ENCODE data around the gene B3GLCT. TPM values are rescaled to one million over a fixed set of nuclear protein-coding genes. Genes with fewer than 3 reads are reported as not detected.

Gene B3GLCT
- total and polyA plus RNA-seq, 2 of the 13 experiments (the other 11 are each of a cell fraction or from before 2014, with no cell fraction given), result 2.0 to 7.1 TPM

DNA sequence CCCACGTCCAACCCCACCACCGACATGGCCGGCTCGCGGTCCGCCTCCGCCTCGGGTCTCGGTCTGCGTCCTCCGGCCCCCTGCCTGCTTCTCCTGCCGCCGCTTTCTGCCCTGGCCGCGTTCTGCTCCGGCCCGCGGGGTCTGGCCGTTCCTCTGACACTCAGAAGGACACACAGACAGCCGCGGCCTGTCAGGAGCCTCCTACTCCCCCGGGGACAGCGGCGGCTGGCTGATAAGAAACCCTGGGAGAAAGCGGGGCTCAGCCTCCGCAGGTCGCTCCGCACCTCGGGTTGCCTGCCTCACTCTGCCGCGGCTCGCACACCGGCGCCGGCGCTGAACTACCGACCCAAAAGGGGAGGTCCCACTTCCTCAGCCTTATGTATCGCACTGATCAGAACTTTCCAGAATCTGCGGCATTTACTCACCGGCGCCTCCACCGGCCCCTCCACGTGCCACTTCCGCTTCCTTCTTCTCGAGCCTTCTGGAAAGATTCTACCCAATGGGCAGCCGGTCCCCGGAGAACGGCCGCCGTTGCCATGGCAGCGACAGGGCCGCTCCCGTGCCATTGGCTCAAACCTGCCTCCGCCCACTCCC lies 38.1 kb upstream of the B3GLCT start, which contains the start of gene HSPH1 (continued):
- TF ChIP-seq ZNF20 (CRISPR knock-in tag; IDR thresholded peaks at IDR 0.05) (0 out of 2 replicates have a peak, but pooled peaks have one; percentile 40), HOXA3 (CRISPR knock-in tag; IDR thresholded peaks at IDR 0.05) (peak; percentile 17; the same call in 1 of the 2 replicates), KLF16 (CRISPR knock-in tag; IDR thresholded peaks at IDR 0.05) (peak in 1 of 2 experiments; percentile 87; a peak in 2 of 4 replicates), ZNF33B (CRISPR knock-in tag; IDR thresholded peaks at IDR 0.05) (peak; percentile 42; the same call in 1 of the 2 replicates), GABPA (IDR thresholded peaks at IDR 0.05; ENCODE audit: low read depth, low read length) (peak; percentile 62), GABPA (CRISPR knock-in tag; IDR thresholded peaks at IDR 0.05; ENCODE audit: low read depth) (peak; percentile 90), ZNF383 (CRISPR knock-in tag; IDR thresholded peaks at IDR 0.05; ENCODE audit: borderline replicate concordance) (no peak), ETV5 (CRISPR knock-in tag; IDR thresholded peaks at IDR 0.05; ENCODE audit: borderline replicate concordance) (peak; percentile 55; the same call in 1 of the 2 replicates), TSC22D2 (CRISPR knock-in tag; IDR thresholded peaks at IDR 0.05; ENCODE audit: borderline replicate concordance) (peak; percentile 57; the same call in 1 of the 2 replicates), ZNF331 (CRISPR knock-in tag; IDR thresholded peaks at IDR 0.05) (peak; percentile 38; the same call in 1 of the 2 replicates), YEATS2 (CRISPR knock-in tag; IDR thresholded peaks at IDR 0.05; ENCODE audit: borderline replicate concordance) (peak; percentile 85; the same call in 1 of the 2 replicates)
- TF ChIP-seq, protein P1, sequence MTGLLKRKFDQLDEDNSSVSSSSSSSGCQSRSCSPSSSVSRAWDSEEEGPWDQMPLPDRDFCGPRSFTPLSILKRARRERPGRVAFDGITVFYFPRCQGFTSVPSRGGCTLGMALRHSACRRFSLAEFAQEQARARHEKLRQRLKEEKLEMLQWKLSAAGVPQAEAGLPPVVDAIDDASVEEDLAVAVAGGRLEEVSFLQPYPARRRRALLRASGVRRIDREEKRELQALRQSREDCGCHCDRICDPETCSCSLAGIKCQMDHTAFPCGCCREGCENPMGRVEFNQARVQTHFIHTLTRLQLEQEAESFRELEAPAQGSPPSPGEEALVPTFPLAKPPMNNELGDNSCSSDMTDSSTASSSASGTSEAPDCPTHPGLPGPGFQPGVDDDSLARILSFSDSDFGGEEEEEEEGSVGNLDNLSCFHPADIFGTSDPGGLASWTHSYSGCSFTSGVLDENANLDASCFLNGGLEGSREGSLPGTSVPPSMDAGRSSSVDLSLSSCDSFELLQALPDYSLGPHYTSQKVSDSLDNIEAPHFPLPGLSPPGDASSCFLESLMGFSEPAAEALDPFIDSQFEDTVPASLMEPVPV (CRISPR knock-in tag; IDR thresholded peaks at IDR 0.05), result peak; percentile 72; the same call in 1 of the 2 replicates
- TF ChIP-seq, protein P2, sequence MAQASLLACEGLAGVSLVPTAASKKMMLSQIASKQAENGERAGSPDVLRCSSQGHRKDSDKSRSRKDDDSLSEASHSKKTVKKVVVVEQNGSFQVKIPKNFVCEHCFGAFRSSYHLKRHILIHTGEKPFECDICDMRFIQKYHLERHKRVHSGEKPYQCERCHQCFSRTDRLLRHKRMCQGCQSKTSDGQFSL (CRISPR knock-in tag; IDR thresholded peaks at IDR 0.05), result no peak
- TF ChIP-seq, protein P3, sequence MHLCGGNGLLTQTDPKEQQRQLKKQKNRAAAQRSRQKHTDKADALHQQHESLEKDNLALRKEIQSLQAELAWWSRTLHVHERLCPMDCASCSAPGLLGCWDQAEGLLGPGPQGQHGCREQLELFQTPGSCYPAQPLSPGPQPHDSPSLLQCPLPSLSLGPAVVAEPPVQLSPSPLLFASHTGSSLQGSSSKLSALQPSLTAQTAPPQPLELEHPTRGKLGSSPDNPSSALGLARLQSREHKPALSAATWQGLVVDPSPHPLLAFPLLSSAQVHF (CRISPR knock-in tag; IDR thresholded peaks at IDR 0.05), result no peak
- TF ChIP-seq, protein P4, sequence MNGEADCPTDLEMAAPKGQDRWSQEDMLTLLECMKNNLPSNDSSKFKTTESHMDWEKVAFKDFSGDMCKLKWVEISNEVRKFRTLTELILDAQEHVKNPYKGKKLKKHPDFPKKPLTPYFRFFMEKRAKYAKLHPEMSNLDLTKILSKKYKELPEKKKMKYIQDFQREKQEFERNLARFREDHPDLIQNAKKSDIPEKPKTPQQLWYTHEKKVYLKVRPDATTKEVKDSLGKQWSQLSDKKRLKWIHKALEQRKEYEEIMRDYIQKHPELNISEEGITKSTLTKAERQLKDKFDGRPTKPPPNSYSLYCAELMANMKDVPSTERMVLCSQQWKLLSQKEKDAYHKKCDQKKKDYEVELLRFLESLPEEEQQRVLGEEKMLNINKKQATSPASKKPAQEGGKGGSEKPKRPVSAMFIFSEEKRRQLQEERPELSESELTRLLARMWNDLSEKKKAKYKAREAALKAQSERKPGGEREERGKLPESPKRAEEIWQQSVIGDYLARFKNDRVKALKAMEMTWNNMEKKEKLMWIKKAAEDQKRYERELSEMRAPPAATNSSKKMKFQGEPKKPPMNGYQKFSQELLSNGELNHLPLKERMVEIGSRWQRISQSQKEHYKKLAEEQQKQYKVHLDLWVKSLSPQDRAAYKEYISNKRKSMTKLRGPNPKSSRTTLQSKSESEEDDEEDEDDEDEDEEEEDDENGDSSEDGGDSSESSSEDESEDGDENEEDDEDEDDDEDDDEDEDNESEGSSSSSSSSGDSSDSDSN (CRISPR knock-in tag; IDR thresholded peaks at IDR 0.05), result peak; percentile 81; the same call in 1 of the 2 replicates
- TF ChIP-seq, protein P5, sequence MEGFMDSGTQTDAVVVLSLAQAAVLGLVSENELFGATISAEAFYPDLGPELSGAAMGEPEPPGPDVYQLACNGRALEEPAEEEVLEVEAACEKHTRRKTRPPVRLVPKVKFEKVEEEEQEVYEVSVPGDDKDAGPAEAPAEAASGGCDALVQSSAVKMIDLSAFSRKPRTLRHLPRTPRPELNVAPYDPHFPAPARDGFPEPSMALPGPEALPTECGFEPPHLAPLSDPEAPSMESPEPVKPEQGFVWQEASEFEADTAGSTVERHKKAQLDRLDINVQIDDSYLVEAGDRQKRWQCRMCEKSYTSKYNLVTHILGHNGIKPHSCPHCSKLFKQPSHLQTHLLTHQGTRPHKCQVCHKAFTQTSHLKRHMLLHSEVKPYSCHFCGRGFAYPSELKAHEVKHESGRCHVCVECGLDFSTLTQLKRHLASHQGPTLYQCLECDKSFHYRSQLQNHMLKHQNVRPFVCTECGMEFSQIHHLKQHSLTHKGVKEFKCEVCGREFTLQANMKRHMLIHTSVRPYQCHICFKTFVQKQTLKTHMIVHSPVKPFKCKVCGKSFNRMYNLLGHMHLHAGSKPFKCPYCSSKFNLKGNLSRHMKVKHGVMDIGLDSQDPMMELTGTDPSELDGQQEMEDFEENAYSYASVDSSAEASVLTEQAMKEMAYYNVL (CRISPR knock-in tag; IDR thresholded peaks at IDR 0.05; ENCODE audit: borderline replicate concordance), result 0 out of 2 replicates have a peak, but pooled peaks have one; percentile 25
- TF ChIP-seq, protein P6, sequence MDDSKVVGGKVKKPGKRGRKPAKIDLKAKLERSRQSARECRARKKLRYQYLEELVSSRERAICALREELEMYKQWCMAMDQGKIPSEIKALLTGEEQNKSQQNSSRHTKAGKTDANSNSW (CRISPR knock-in tag; IDR thresholded peaks at IDR 0.05; ENCODE audit: borderline replicate concordance), result no peak
- TF ChIP-seq, protein P7, sequence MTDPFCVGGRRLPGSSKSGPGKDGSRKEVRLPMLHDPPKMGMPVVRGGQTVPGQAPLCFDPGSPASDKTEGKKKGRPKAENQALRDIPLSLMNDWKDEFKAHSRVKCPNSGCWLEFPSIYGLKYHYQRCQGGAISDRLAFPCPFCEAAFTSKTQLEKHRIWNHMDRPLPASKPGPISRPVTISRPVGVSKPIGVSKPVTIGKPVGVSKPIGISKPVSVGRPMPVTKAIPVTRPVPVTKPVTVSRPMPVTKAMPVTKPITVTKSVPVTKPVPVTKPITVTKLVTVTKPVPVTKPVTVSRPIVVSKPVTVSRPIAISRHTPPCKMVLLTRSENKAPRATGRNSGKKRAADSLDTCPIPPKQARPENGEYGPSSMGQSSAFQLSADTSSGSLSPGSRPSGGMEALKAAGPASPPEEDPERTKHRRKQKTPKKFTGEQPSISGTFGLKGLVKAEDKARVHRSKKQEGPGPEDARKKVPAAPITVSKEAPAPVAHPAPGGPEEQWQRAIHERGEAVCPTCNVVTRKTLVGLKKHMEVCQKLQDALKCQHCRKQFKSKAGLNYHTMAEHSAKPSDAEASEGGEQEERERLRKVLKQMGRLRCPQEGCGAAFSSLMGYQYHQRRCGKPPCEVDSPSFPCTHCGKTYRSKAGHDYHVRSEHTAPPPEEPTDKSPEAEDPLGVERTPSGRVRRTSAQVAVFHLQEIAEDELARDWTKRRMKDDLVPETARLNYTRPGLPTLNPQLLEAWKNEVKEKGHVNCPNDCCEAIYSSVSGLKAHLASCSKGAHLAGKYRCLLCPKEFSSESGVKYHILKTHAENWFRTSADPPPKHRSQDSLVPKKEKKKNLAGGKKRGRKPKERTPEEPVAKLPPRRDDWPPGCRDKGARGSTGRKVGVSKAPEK (CRISPR knock-in tag; IDR thresholded peaks at IDR 0.05; ENCODE audit: borderline replicate concordance), result no peak
